Liver (tissue), 9 donors: Measurements from ENCODE around the gene CABLES1. TPM values are rescaled to one million over a fixed set of nuclear protein-coding genes. Genes with fewer than 3 reads are reported as not detected.

ENCODE experiments used
- DNase-seq: peaks from one replicate; pipeline ENCODE4 v3.0.0-alpha.2; 2017; ENCODE audit warnings: low spot score
- H3K27ac ChIP-seq, 2 donors: one replicate each; pipeline ENCODE4 v1.7.0; 2013; ENCODE audit warnings: inconsistent platforms in 2 of 2, low read length in 2 of 2, control low read depth in 1 of 2, low read depth in 1 of 2, mild to moderate bottlenecking in 1 of 2
- H3K27me3 ChIP-seq, 4 donors: one replicate each; pipeline versions ENCODE4 v1.6.1 to v1.7.0; 2013; ENCODE audit warnings: low read length in 3 of 4, inconsistent platforms in 1 of 4, mild to moderate bottlenecking in 1 of 4, moderate library complexity in 1 of 4; ENCODE audit not compliant: control insufficient read depth in 4 of 4, insufficient read depth in 4 of 4
- H3K36me3 ChIP-seq, 4 donors: one replicate each; pipeline versions ENCODE4 v1.6.1 to v1.7.0; 2013; ENCODE audit warnings: low read length in 3 of 4, mild to moderate bottlenecking in 3 of 4, low read depth in 1 of 4, moderate library complexity in 1 of 4; ENCODE audit not compliant: control insufficient read depth in 4 of 4, insufficient read depth in 3 of 4
- H3K4me1 ChIP-seq, 4 donors: one replicate each; pipeline versions ENCODE4 v1.6.1 to v1.7.0; 2013; ENCODE audit warnings: low read length in 3 of 4, mild to moderate bottlenecking in 3 of 4, moderate library complexity in 1 of 4; ENCODE audit not compliant: control insufficient read depth in 4 of 4, insufficient read depth in 4 of 4
- H3K4me3 ChIP-seq, 3 donors: one replicate each; pipeline versions ENCODE4 v1.6.1 to v1.7.0; 2013; ENCODE audit warnings: low read length in 3 of 3, control low read depth in 1 of 3, low read depth in 1 of 3, mild to moderate bottlenecking in 1 of 3
- H3K9ac ChIP-seq, 2 donors: one replicate each; pipeline ENCODE4 v1.7.0; 2013; ENCODE audit warnings: low read length in 2 of 2, mild to moderate bottlenecking in 2 of 2, moderate library complexity in 2 of 2, control low read depth in 1 of 2, low read depth in 1 of 2
- H3K9me3 ChIP-seq, 4 donors: one replicate each; pipeline versions ENCODE4 v1.6.1 to v1.7.0; 2013; ENCODE audit warnings: low read length in 3 of 4; ENCODE audit not compliant: control insufficient read depth in 4 of 4
- EGR1 ChIP-seq, 2 donors: IDR thresholded peaks; 2 replicates each; pipeline ENCODE4 v1.6.1; 2016 to 2018; ENCODE audit warnings: antibody characterized with exemption in 2 of 2, low read depth in 2 of 2
- FOXA1 ChIP-seq: IDR thresholded peaks from 2 replicates; pipeline ENCODE4 v1.6.1; 2016; ENCODE audit warnings: antibody characterized with exemption
- HNF4A ChIP-seq, 2 donors: conservative IDR thresholded peaks; 2 replicates each; pipeline ENCODE4 v1.6.1; 2016; ENCODE audit warnings: antibody characterized with exemption in 2 of 2, mild to moderate bottlenecking in 2 of 2
- JUND ChIP-seq, 2 donors: IDR thresholded peaks; 2 replicates each; pipeline ENCODE4 v1.6.1; 2016; ENCODE audit warnings: antibody characterized with exemption in 2 of 2
- NR2F2 ChIP-seq: IDR thresholded peaks from 2 replicates; pipeline ENCODE4 v1.6.1; 2016; ENCODE audit warnings: antibody characterized with exemption
- RAD21 ChIP-seq, 2 donors: IDR thresholded peaks; 2 replicates each; pipeline ENCODE4 v1.6.1; 2016; ENCODE audit warnings: antibody characterized with exemption in 2 of 2, mild to moderate bottlenecking in 2 of 2
- RXRA ChIP-seq, 2 donors: IDR thresholded peaks; 2 replicates each; pipeline ENCODE4 v1.6.1; 2017 to 2018; ENCODE audit warnings: antibody characterized with exemption in 2 of 2, mild to moderate bottlenecking in 1 of 2
- SP1 ChIP-seq: IDR thresholded peaks from 2 replicates; pipeline ENCODE4 v1.6.1; 2018; ENCODE audit warnings: antibody characterized with exemption, mild to moderate bottlenecking
- YY1 ChIP-seq: IDR thresholded peaks from 2 replicates; pipeline ENCODE4 v1.6.1; 2016; ENCODE audit warnings: antibody characterized with exemption, mild to moderate bottlenecking
- WGBS: extraction: QIAGEN DNeasy Blood & Tissue Kit; methylation state at CpG from one replicate; pipeline ENCODE4 v1.1.7; 2013; 5-methylcytosine and 5-hydroxymethylcytosine counted together
- polyA plus RNA-seq, 2 donors: library from polyadenylated mRNA; stranded (reverse) in 1 of 2; unstranded in 1 of 2; fragments of 200-250 nt in 1 of 2; fragments of >200 nt in 1 of 2; fragmentation: Nextera tagmentation in 1 of 2; extraction: Ambion mirVana in 1 of 2; gene quantifications; one replicate each; pipeline versions ENCODE4 v1.2.1 to v1.2.3, GENCODE V29; 2013 to 2015
- total RNA-seq, 2 donors: library from RNA; depleted of rRNA; stranded (reverse); fragments of >200 nt; gene quantifications; one replicate each; pipeline ENCODE4 v1.2.3, GENCODE V29; 2014
- TF ChIP-seq, protein P1 (sequence below): IDR thresholded peaks from 2 replicates; pipeline ENCODE4 v1.6.1; 2016; ENCODE audit warnings: antibody characterized with exemption
- TF ChIP-seq, protein P2 (sequence below): IDR thresholded peaks from 2 replicates; pipeline ENCODE4 v1.6.1; 2016; ENCODE audit warnings: antibody characterized with exemption
- donor health status: healthy.
- donor health status: healthy.
- donor health status: healthy.
- donor health status: healthy.
- donor health status: healthy.

CABLES1 gene
- total and polyA plus RNA-seq, 4 donors, result 3.3 to 8.9 (median 4.5) TPM

DNA sequence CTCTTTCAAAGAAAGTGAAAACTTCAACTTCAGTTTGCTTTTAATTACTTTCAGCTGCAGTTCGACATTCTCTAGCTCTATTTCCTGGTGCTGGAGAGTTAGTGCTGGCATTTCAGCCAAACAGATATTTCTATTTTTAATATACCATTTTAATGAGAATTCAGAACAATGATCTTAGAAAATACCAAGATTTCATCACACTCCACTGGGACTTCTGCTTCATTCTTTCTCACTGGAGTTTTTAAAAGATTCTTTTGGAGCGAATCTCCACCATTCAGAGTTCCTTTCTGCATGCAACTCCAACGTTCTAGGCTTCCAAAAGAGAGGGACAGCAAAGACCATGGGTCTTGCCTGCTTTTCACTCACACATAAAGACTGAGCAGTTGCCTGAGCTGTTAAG is 94.2 kb downstream of the CABLES1 start:
- Histone ChIP-seq H3K4me1 (no peaks in the 10 kb centered on the region), H3K27me3 (no peaks in the 10 kb centered on the region)

DNA sequence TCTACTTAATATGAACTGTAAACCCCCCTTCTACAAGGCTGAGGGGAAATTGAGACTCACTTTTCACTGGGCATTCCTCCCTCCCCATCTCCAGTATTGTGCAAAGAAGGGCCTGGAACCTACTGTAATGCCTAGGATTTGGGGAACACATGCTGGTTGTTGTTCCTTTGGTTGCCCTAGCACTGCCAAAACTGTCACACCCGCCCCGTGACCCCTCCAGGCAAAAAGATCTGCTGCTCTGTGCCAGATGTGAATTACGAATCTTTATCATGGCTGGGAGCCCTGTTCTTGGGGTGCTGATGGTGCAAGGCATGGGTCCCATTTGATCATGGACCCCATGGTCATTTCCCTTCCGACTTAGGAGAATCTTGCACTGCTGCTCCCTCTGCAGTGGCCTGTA is 95.4 kb downstream of the CABLES1 start:
- no peak for DNase-seq
- Histone ChIP-seq H3K36me3 (peaks cover 0 to 2% (median 0%) of the 10 kb centered on the region in 4 donors), H3K4me3 (no peak overlapping the region), H3K4me1 (peaks cover 0 to 4% (median 0%) of the 10 kb centered on the region in 4 donors), H3K27ac (peak overlapping the region; percentile 55 to 71), H3K27me3 (no peaks in the 10 kb centered on the region), H3K9me3 (no peaks in the 10 kb centered on the region), H3K9ac (no peak overlapping the region)
- WGBS, result 92% methylated on average over 4 of the region's 4 CpGs
- TF ChIP-seq HNF4A (conservative IDR thresholded peaks at IDR 0.05) (no peak), JUND (IDR thresholded peaks at IDR 0.05) (no peak), NR2F2 (no peak)

More for the DNA sequence above, 94.2 kb downstream of the CABLES1 start:
- TF ChIP-seq SP1 (no peak), NR2F2 (no peak)
- Histone ChIP-seq H3K4me3 (no peak overlapping the region), H3K9me3 (no peaks in the 10 kb centered on the region), H3K9ac (no peak overlapping the region), H3K36me3 (peaks cover 0 to 2% (median 0%) of the 10 kb centered on the region in 4 donors), H3K27ac (no peak overlapping the region)
- DNase-seq, result no peak
- 83% methylated on average over 3 of the region's 3 CpGs for WGBS

GRCh38 chr18:23231340-23232021 is 96.2 kb downstream of the CABLES1 start:
- 68% methylated on average over 20 of the region's 20 CpGs for WGBS
- H3K9me3 ChIP-seq, result no peaks in the 10 kb centered on the region
- TF ChIP-seq, protein P1, sequence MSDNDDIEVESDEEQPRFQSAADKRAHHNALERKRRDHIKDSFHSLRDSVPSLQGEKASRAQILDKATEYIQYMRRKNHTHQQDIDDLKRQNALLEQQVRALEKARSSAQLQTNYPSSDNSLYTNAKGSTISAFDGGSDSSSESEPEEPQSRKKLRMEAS, result peak; percentile 36
- no peak for TF ChIP-seq EGR1 (IDR thresholded peaks at IDR 0.05; ENCODE audit: low read depth in 2 of 2)
- peak in 1 of 2 donors; percentile 31 for TF ChIP-seq JUND (IDR thresholded peaks at IDR 0.05)
- peak in 1 of 2 donors; percentile 7 for TF ChIP-seq RAD21 (IDR thresholded peaks at IDR 0.05)
- TF ChIP-seq SP1, result peak; percentile 36
- TF ChIP-seq RXRA (IDR thresholded peaks at IDR 0.05), result no peak
- H3K27me3 ChIP-seq, result no peaks in the 10 kb centered on the region
- DNase-seq, result no peak
- no peak overlapping the region for H3K4me3 ChIP-seq
- no peak overlapping the region for H3K9ac ChIP-seq
- H3K4me1 ChIP-seq, result peaks cover 0 to 5% (median 2%) of the 10 kb centered on the region in 4 donors
- peaks cover 0 to 2% (median 0%) of the 10 kb centered on the region in 4 donors for H3K36me3 ChIP-seq
- peak overlapping the region; percentile 64 to 70 for H3K27ac ChIP-seq

DNA sequence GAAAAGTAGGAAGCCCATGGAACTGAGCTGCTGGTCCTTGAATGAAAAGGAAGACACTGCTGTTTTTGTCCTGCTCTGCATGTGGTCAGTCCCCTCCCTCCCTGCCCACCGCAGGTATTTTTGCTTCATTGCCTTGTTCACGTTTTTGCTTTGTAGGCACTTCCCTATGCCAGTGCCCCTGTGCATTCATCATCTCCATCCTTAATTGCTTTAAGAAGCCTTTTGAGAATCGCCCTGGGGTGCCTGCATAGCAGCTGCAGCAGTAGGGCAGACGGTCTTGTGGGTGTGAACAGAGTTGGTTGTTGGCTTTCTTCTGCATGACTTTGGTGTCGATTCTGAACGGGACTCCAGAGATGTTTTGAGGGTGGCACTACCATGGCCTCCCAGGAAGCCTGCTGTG is 97.0 kb downstream of the CABLES1 start:
- Histone ChIP-seq H3K4me1 (peaks cover 4 to 13% (median 10%) of the 10 kb centered on the region in 4 donors), H3K36me3 (peaks cover 0 to 2% (median 0%) of the 10 kb centered on the region in 4 donors), H3K27me3 (no peaks in the 10 kb centered on the region), H3K27ac (peak overlapping the region in 1 of 2 donors; percentile 64), H3K9me3 (no peaks in the 10 kb centered on the region), H3K4me3 (no peak overlapping the region), H3K9ac (no peak overlapping the region)
- no peak for TF ChIP-seq RAD21 (IDR thresholded peaks at IDR 0.05)
- TF ChIP-seq SP1, result no peak
- no peak for TF ChIP-seq YY1
- TF ChIP-seq, protein P2, sequence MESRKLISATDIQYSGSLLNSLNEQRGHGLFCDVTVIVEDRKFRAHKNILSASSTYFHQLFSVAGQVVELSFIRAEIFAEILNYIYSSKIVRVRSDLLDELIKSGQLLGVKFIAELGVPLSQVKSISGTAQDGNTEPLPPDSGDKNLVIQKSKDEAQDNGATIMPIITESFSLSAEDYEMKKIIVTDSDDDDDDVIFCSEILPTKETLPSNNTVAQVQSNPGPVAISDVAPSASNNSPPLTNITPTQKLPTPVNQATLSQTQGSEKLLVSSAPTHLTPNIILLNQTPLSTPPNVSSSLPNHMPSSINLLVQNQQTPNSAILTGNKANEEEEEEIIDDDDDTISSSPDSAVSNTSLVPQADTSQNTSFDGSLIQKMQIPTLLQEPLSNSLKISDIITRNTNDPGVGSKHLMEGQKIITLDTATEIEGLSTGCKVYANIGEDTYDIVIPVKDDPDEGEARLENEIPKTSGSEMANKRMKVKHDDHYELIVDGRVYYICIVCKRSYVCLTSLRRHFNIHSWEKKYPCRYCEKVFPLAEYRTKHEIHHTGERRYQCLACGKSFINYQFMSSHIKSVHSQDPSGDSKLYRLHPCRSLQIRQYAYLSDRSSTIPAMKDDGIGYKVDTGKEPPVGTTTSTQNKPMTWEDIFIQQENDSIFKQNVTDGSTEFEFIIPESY, result no peak
- TF ChIP-seq HNF4A (conservative IDR thresholded peaks at IDR 0.05), result no peak
- no peak for TF ChIP-seq JUND (IDR thresholded peaks at IDR 0.05)
- no peak for TF ChIP-seq RXRA (IDR thresholded peaks at IDR 0.05)
- TF ChIP-seq FOXA1, result no peak
- 87% methylated on average over 6 of the region's 6 CpGs for WGBS
- DNase-seq, result no peak
